Muscle of arm (tissue), 12 donors: ENCODE data around the gene RGL2. TPM values are rescaled to one million over a fixed set of nuclear protein-coding genes. Genes with fewer than 3 reads are reported as not detected.

Experiments
- polyA plus RNA-seq, 12 donors: library from polyadenylated mRNA; unstranded; fragments of 120-200 nt; gene quantifications; one replicate each; pipeline ENCODE4 v1.2.1, GENCODE V29; 2013; ENCODE audit not compliant: insufficient read length in 12 of 12

RGL2 gene
- polyA plus RNA-seq, 12 donors: 43.6 to 81.3 (median 52.1) TPM; not detected in 1

Other genes starting within 250 kb of the RGL2 start
- 10 to 100 TPM in 9 of 12 donors, 1 to 10 TPM in 2, not detected in 1; 7.6 to 44.7 (median 13.9) TPM for gene HLA-DPA1, start 225.3 kb downstream of the RGL2 start, polyA plus RNA-seq
- gene HLA-DPB1, start 223.0 kb downstream of the RGL2 start, polyA plus RNA-seq: 10 to 100 TPM in 2 of 12 donors, 1 to 10 TPM in 9, not detected in 1; 2.9 to 29.8 (median 9.0) TPM
- 100 to 1,000 TPM in 1 of 12 donors, 10 to 100 TPM in 10, not detected in 1; 32.4 to 120 (median 49.2) TPM for gene COL11A2, start 106.5 kb downstream of the RGL2 start, polyA plus RNA-seq
- 10 to 100 TPM in 11 of 12 donors, not detected in 1; 33.8 to 70.0 (median 37.7) TPM for gene RXRB, start 98.3 kb downstream of the RGL2 start, polyA plus RNA-seq
- 100 to 1,000 TPM in 3 of 12 donors, 10 to 100 TPM in 8, not detected in 1; 62.9 to 117 (median 77.6) TPM for gene SLC39A7, start 98.1 kb downstream of the RGL2 start, polyA plus RNA-seq
- gene HSD17B8, start 94.3 kb downstream of the RGL2 start, polyA plus RNA-seq: 10 to 100 TPM in 5 of 12 donors, 1 to 10 TPM in 6, not detected in 1; 7.8 to 20.2 (median 9.8) TPM
- 10 to 100 TPM in 11 of 12 donors, not detected in 1; 25.4 to 54.2 (median 29.2) TPM for gene RING1, start 90.4 kb downstream of the RGL2 start, polyA plus RNA-seq
- gene VPS52, start 27.1 kb downstream of the RGL2 start, polyA plus RNA-seq: 10 to 100 TPM in 11 of 12 donors, not detected in 1; 34.7 to 75.9 (median 45.1) TPM
- 1,000 to 10,000 TPM; 1,205 to 5,224 (median 4,322) TPM for gene RPS18, start 26.9 kb downstream of the RGL2 start, polyA plus RNA-seq
- 1 to 10 TPM in 10 of 12 donors, not detected in 2; 1.3 to 3.8 (median 2.0) TPM for gene B3GALT4, start 21.8 kb downstream of the RGL2 start, polyA plus RNA-seq
- 10 to 100 TPM in 11 of 12 donors, not detected in 1; 38.8 to 63.5 (median 56.3) TPM for gene WDR46, start 9.7 kb downstream of the RGL2 start, polyA plus RNA-seq
- gene PFDN6, start 9.3 kb downstream of the RGL2 start, polyA plus RNA-seq: 10 to 100 TPM in 11 of 12 donors, not detected in 1; 35.2 to 61.0 (median 41.7) TPM
- gene TAPBP, start 15.1 kb upstream of the RGL2 start, polyA plus RNA-seq: 10 to 100 TPM in 11 of 12 donors, not detected in 1; 15.5 to 50.7 (median 21.1) TPM
- gene ZBTB22, start 18.8 kb upstream of the RGL2 start, polyA plus RNA-seq: 10 to 100 TPM in 11 of 12 donors, not detected in 1; 10.9 to 35.6 (median 14.3) TPM
- gene DAXX, start 24.0 kb upstream of the RGL2 start, polyA plus RNA-seq: 10 to 100 TPM in 11 of 12 donors, not detected in 1; 26.8 to 51.2 (median 33.1) TPM
- 10 to 100 TPM in 11 of 12 donors, not detected in 1; 15.2 to 39.0 (median 23.6) TPM for gene KIFC1, start 92.9 kb upstream of the RGL2 start, polyA plus RNA-seq
- gene PHF1, start 112.1 kb upstream of the RGL2 start, polyA plus RNA-seq: 10 to 100 TPM in 11 of 12 donors, not detected in 1; 31.9 to 72.5 (median 46.3) TPM
- gene CUTA, start 119.2 kb upstream of the RGL2 start, polyA plus RNA-seq: 100 to 1,000 TPM in 11 of 12 donors, not detected in 1; 106 to 145 (median 118) TPM
- gene SYNGAP1, start 121.1 kb upstream of the RGL2 start, polyA plus RNA-seq: 10 to 100 TPM in 11 of 12 donors, not detected in 1; 12.1 to 41.9 (median 16.6) TPM
- gene ZBTB9, start 155.6 kb upstream of the RGL2 start, polyA plus RNA-seq: 1 to 10 TPM in 11 of 12 donors, not detected in 1; 3.9 to 8.5 (median 6.6) TPM